ENCODE measurements around the gene ERBB2. TPM values are rescaled to one million over a fixed set of nuclear protein-coding genes. Genes with fewer than 3 reads are reported as not detected.

The ERBB2 gene
- total and polyA plus RNA-seq, 9 of the 15 experiments (the other 6 are each of a cell fraction or from before 2014, with no cell fraction given): 0.74 to 5.6 (median 3.3) TPM

- no peak for TF ChIP-seq ZMIZ1 (IDR thresholded peaks at IDR 0.05; ENCODE audit: low read depth in 2 of 2, low read length in 2 of 2)
- no peak for TF ChIP-seq ZNF76 (CRISPR knock-in tag; IDR thresholded peaks at IDR 0.05; ENCODE audit: borderline replicate concordance)
- TF ChIP-seq NR2C1 (IDR thresholded peaks at IDR 0.05): peak; percentile 50; the same call in 1 of the 2 replicates
- no peak for TF ChIP-seq NR2C1 (tag; IDR thresholded peaks at IDR 0.05)
- TF ChIP-seq ZNF253 (CRISPR knock-in tag; conservative IDR thresholded peaks at IDR 0.05): no peak
- TF ChIP-seq, protein P1, sequence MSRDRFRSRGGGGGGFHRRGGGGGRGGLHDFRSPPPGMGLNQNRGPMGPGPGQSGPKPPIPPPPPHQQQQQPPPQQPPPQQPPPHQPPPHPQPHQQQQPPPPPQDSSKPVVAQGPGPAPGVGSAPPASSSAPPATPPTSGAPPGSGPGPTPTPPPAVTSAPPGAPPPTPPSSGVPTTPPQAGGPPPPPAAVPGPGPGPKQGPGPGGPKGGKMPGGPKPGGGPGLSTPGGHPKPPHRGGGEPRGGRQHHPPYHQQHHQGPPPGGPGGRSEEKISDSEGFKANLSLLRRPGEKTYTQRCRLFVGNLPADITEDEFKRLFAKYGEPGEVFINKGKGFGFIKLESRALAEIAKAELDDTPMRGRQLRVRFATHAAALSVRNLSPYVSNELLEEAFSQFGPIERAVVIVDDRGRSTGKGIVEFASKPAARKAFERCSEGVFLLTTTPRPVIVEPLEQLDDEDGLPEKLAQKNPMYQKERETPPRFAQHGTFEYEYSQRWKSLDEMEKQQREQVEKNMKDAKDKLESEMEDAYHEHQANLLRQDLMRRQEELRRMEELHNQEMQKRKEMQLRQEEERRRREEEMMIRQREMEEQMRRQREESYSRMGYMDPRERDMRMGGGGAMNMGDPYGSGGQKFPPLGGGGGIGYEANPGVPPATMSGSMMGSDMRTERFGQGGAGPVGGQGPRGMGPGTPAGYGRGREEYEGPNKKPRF (IDR thresholded peaks at IDR 0.05; ENCODE audit: low read depth, low read length): no peak
- no peak for TF ChIP-seq THRA (IDR thresholded peaks at IDR 0.05)
- TF ChIP-seq CBFA2T3 (IDR thresholded peaks at IDR 0.05): no peak
- 0 out of 4 replicates have a peak, but pooled peaks of 1 of the 2 experiments have one; percentile 4 for TF ChIP-seq NRF1 (conservative IDR thresholded peaks at IDR 0.05 in 1 of 2, IDR thresholded peaks at IDR 0.05 in 1 of 2)
- TF ChIP-seq BRD4 (IDR thresholded peaks at IDR 0.05): no peak
- TF ChIP-seq FOSL1 (tag; conservative IDR thresholded peaks at IDR 0.05): no peak
- 0 out of 2 replicates have a peak, but pooled peaks have one; percentile 54 for TF ChIP-seq HDGF (IDR thresholded peaks at IDR 0.05)
- no peak for TF ChIP-seq ERF (CRISPR knock-in tag; IDR thresholded peaks at IDR 0.05)
- peak; percentile 50; the same call in 1 of the 2 replicates for TF ChIP-seq POLR2AphosphoS5 (IDR thresholded peaks at IDR 0.05; ENCODE audit: control insufficient read depth, insufficient read depth, low read depth, low read length)
- TF ChIP-seq NR1H2 (CRISPR knock-in tag; IDR thresholded peaks at IDR 0.05): no peak
- TF ChIP-seq L3MBTL2 (IDR thresholded peaks at IDR 0.05): no peak
Measured at GRCh38 chr17:39722965-39723848, 23.3 kb downstream of the ERBB2 start (continued).
